NCI-H2196 (cell line): Measurements from ENCODE around the gene TRPM5.

ENCODE experiments used
- DNase-seq: peaks from one replicate; lab custom pipeline; 2025; ENCODE audit not compliant: unreplicated experiment; lab: John Stamatoyannopoulos, UW

Gene TRPM5

DNA sequence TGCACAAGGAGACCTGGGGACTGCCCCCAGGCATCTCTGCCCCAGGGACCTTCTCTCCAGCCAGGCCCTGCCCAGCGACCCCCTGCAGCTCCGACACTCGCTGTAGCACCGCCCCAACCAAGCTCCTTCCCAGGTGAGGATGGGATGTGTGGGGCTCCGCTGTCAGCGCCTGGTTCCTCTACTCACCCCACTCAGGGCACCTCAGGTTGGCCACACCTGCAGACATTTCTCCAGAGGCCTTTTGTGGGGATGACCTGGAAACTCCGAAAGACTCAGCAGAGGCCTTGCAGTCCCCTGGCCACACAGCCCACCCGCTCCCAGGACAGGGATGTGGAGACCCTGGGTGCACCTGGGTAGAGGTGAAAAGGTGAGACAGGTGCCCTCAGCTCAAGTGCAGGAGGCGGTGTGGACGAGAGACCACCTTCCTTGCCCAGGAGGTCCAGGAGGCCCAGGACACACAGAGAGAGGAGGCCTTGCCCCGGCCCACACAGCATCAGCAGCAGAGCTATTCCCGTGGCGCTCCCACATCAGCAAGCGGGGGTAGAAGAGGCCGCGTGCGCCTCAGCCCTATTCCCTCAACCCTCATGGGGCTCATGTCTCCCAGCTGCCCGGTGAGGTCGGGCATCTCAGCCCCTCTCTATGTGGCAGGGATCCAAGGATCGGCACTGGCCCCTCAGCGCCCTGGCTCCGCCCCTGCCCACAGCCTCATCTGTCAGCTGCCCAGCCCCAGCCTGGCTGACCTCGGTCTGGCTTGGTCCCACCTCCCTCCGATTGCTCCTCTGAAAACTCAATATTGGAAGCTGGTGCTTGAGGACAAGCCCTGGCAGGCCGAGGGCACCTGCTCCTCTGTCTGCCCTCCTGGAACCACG, 20.9 kb downstream of the TRPM5 start:
- no peak for DNase-seq

DNA sequence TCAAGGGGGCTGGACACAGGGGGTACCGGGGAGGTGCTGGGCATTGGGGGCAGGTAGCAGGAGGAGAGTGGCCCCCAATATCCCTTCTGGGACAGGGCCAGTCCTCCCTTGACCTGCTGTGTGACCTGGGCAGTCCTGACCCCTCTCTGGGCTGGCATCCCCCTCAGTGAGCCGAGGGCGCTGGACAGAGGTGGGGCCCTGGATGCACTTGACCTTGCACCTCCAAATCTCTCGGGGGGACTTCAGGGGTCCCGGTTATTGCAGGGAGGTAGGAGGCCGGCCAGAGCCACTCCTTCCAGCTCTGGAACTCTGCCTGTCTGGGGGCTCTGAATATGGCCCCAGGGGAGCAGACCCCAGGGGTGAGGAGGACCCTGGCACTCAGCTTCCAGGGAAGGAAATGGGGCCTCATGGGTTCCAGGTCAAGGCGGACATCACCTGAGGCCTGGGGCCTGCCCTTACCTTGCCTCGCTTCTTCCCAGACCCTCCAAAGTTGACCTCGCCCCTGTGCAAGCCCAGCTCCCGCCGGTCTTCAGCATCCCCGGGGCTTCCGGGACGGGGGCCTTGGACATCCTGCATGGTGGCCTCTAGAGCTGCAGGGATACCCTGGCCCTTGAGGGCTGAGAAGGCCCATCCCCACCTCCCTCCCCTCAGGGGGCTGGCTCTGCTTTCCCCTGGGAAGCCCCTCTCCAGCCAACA, 21.7 kb downstream of the TRPM5 start:
- no peak for DNase-seq

GRCh38 chr11:2421996-2422395, 22.3 kb downstream of the TRPM5 start:
- DNase-seq: no peak

- DNase-seq: no peak
Observed at GRCh38 chr11:2421226-2421994, 22.9 kb downstream of the TRPM5 start.

- DNase-seq: peak; percentile 86
Observed at GRCh38 chr11:2420502-2421225, 23.6 kb downstream of the TRPM5 start.

DNA sequence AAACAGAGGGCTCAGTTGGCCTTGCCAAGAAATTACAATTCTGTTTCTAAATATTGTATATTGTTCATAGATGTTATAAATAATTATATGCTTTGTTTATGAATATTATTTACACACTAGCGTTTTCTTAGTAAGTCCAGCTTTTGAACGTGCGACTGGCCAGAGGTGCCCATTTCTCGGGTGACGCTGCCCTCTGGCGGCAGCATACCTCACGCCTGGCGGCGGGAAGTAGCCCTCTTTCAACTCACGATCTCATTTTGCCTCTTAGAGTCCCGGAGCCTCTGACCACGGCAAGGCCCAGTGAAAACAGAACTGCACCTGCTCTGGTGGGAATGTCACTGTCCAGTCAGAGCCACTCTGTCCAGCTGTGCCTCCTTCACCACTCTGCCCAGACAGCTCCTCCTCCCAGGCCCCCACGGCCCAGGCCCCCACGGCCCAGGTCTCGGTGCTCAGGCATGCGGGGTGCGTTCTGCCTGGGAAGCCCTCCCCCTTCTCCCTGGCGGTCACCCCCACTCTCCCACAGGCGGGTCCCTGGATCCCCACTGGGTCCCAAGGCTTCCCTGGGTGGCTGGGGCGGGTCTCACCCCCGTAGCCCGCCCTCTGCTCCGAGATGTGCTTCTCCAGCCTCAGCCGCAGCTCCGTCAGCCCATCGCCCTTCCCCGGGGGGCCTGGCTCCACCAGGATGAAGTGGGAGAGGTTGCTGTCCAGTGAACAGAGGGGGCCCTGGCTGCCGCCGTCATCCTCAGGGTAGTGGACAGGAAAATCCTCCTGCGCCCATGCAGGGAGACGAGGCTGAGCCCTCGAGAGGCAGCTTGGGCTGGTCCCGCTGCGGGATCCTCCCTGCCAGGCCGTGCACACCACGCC, 24.4 kb downstream of the TRPM5 start:
- peak; percentile 81 for DNase-seq

- no peak for DNase-seq
Observed at GRCh38 chr11:2418693-2419360, 25.5 kb downstream of the TRPM5 start.

GRCh38 chr11:2417856-2418692, 26.2 kb downstream of the TRPM5 start:
- DNase-seq: no peak

DNA sequence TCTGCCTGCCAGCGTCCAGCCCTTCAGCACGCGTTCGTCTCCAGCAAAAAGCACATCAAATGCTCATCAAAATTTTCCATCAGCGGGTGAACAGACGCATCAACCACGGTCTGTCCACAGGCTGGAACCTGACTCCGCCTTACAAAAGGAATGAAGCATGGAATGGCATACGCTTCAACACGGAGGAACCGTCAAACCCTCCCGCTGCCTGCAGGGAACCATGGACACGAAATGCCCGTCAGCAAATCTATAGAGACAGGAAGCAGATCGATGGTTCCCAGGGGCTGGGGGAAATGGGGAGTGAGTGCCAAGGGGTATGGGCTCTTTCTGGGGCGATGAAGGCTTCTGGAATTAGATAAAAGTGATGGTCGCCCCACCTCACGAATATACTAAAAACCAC, 27.5 kb downstream of the TRPM5 start:
- no peak for DNase-seq

DNA sequence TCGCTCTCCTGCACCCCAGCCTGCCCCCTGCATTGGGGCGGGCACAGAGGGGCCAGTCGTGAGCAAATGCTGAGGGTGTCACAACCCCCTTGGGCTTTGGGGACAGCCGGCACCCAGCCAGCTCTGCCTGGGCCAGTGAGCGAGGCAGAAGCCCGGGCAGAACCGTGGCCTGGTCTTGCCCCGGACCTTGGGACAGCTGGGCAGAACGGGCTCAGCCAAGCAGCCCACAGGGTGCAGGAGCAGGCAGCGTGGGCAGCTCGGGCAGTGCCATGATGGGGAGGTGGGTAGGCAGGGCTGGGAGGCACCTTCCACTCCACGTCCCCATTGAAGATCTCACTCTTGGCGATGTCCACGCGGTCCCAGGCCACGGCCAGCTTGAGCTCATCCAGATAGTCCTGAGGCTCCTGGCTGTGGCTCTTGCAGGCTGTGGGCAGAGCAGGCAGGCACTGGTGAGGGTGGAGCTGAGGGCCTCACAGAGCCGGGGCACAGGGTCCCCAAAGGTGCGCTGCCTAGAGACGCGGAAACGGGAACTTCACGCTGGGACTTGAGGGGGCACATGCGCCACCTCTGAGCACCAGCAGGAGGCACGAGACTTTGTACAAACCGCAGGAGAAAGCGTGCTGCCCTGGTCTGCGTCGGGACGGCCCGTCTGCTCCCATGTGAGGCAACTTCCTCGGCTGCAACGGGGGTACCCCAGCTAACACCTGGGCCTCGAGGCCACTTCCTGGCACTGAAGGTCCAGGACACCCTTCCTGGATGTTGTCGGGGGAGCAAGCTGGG, 28.5 kb downstream of the TRPM5 start:
- no peak for DNase-seq

- no peak for DNase-seq
Observed at GRCh38 chr11:2415171-2415570, 29.1 kb downstream of the TRPM5 start.

DNA sequence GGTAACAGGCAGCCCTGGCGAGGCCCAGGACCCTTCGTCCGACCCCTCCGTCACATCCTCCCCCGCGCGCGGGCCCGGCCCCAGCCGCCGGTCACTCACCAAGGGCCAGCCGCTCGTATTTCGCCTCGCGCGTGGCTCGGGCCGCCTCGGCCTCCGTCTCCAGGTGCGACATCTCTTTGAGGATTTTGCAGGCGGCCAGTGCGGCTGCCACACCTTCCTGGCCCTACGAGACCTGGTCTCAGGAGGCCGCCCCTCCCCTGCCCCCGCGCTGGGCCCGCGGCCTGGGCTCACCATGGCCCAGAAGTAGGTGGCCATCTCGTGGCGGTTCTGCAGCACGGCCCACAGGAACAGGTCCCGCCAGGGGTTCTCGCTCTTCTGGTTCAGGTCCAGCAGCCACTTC, 29.7 kb downstream of the TRPM5 start:
- DNase-seq: no peak

- no peak for DNase-seq
Observed at GRCh38 chr11:2413742-2414579, 30.4 kb downstream of the TRPM5 start.

DNA sequence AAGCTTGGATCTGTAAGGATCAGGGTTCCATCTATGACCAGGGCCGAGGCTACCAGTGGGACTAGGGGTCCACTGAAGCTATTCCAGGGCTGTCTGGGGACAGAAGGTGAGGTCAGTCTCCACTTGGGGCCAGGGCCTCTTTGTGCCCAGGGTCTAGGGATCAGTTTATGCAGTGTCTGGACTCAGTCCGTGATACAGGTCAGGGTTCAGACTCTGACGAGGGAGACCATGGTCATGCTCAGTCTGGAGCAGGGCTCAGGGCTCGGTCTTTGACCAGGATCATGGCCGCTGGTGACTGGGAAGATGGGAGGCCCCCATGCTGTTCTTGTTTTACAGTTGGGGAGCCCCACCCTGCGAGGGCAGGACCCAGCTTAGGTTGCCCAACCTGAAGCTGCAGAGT, 32.0 kb downstream of the TRPM5 start:
- no peak for DNase-seq

DNA sequence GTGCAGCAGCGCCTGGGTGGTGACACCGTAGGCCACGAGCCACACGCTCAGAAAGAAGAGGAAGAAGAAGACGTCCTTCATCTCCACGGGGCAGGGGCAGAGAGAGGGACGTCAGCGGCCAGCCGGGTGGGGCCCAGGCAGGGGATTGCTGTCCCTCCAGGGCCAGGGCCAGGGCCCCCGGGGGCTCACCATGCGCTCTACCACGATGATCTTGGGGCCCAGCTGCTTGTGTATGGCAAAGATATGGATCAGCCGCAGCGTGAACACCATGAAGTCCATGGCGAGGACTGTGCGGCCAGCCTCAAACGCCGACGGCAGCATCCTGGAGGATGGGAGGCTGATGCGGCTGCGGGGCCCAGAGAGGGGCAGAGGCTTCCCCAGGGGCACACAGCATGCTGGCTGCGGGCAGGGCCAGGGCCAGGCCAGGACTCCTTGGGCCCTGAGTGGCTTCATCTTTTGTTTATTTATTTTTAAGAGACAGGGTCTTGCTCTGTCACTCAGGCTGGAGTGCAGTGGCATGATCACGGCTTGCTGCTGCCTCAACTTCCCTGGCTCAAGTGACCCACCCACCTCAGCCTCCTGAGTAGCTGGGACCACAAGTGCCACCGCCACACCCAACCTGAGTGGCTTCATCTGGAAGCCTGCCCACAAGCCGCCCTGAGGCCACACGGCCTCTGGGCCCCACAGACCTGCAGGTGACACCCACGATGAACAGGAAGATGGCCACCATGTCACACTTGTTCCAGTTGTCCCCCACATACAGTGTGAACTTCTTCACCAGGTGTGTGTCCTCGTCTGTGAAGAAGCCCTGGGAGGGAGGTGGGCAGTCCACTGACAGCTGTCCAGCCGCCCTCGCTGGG, 32.6 kb downstream of the TRPM5 start:
- no peak for DNase-seq

GRCh38 chr11:2410616-2411015, 33.7 kb downstream of the TRPM5 start:
- DNase-seq: no peak
